GM19452 (cell line): Measurements from ENCODE around the gene DHRS4.
A peak's percentile ranks its signal among the peaks of the same experiment; 100 is the strongest.
"Not testable (repeated sequence)": the region's sequence is repeated elsewhere in the genome, so short reads cannot be mapped to it uniquely, and the experiment has no call there.

Experiments
- ATAC-seq: cut with Tn5 transposase; IDR thresholded peaks from one replicate; pipeline ENCODE4 v1.9.1; 2021; ENCODE audit not compliant: unreplicated experiment

The DHRS4 gene

DNA sequence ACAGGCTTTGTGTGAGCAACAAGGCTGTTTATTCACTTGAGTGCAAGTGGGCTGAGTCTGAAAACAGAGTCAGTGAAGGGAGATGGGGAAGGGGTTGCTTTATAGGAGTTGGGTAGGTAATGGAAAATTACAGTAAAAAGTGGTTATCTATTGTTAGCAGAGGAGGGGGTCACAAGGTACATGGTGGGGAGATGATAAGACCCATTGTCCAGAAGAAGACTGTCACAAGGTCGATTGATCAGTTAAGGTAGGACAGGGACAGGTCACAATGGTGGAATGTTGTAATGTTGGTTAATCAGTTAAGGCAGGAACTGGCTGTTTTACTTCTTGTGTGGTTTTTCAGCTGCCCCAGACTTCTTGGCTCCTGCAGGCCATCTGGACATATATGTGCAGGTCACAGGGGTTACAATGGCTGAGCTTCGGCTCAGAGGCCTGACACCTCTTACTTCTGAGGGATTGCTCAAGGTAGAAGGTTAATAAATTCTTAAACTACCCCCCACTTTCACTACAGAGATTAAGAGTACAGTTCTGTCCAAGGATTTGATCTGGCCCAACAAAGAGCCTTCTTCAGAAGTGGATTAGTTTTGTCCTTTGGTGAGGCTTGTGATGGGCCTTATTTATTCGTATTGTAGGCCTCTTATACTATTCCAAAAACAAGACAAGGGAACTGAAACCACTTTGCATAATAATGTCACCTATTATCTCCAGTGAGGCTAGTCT lies 13.8 kb upstream of the DHRS4 start:
- no peak for ATAC-seq

DNA sequence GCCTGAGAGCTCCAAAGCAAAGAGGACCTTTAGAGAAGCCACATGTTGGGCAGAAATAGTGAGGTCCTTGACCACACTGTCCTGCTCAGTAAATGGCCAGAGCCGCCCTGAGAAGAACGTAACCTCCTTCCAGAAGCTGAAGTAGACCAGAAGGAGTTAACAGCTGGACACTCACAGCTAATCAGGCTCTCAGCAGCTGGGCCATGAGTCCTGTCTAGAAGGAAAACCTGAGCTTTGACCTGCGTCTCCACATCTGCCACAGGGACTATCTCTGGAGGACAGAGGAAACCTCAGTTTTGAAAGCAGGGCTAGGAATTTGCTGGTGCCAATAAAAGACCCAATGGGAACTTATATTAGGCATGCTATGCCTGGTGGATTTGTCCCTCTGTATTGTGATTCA lies 12.3 kb upstream of the DHRS4 start:
- no peak for ATAC-seq

DNA sequence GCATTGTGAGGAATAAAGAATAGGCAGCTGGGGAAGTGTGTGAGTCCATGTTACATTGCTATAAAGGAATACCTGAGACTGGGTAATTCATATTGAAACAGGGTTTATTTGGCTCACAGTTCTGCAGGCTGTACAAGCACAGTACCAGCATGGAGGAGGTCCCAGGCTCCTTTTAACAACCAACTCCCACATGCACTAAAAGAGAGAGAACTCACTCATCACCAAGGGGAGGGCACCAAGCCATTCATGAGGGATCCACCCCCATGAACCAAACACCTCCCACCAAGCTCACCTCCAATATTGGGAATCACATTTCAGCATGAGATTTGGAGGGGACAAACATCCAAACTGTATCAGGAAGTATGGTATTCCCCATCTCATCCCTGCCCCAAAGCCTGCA lies 11.9 kb upstream of the DHRS4 start:
- no peak for ATAC-seq

DNA sequence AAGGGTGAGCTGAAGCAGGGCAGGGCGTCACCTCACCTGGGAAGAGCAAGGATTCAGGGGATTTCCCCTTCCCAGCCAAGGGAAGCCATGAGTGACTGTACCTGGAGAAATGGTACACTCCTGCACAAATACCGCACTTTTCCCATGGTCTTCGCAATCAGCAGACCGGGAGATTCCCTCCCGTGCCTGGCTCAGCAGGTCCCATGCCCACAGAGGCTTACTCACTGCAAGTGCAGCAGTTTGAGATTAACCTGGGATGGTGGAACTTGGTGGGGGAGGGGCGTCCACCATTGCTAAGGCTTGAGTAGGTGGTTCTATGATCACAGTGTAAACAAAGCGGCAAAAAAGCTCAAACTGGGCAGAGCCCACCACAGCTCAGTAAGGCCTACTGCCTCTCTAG lies 11.0 kb upstream of the DHRS4 start:
- no peak for ATAC-seq

DNA sequence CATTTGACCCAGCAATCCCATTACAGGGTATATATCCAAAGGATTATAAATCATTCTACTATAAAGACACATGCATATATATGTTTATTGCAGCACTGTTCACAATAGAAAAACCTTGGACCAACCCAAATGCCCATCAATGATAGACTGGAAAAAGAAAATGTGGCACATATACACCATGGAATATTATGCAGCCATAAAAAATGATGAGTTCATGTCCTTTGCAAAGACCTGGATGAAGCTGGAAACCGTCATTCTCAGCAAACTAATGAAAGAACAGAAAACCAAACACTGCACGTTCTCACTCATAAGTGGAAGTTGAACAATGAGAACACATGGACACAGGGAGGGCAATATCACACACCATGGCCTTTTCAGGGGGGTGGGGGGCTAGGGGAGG lies 4.5 kb upstream of the DHRS4 start:
- not testable (repeated sequence) for ATAC-seq

DNA sequence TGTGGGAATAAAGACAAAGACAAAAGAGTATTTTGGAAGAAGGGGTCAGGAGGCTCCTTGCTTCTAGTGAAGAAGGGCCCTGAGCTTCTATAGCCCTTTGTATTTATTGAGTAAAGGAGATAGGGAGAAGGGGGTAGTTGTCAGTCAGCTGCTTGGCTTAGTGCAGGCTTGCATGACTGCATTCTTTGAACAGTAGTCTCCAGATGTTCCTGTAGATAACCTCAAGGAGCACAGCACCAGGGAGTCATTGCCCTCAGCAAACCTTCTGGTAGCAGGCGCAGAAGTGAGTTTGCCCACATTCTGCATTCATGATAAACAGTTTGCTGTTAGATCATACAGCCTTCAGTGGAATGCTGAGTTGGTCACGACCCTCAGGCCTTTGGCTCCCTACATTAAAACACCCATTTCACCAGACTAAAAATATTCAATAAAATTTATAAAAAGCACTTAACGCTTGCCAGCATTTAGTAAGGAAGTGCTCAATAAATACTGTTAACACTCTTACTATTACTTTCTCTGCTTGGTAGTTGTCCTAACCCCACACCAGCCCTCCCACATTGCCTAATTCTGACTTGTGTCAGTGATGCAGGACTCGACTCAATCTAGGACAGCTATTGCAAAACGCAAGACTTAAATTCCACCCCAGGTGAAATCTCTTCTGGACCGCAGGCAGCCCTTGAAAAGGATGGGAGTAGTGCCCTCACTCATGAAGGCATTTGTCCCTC lies 3.0 kb upstream of the DHRS4 start:
- ATAC-seq = no peak

DNA sequence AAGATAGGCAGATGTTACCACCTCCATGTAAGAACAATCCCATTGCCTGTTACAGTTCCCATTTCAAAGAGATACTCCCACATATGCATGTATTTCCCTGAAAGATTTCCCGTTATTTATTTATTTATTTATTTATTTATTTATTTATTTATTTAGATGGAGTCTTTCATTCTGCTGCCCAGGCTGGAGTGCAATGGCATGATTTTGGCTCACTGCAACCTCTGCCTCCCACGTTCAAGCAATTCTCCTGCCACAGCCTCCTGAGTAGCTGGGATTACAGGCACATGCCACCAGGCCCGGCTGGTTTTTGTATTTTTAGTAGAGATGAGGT lies 2.5 kb upstream of the DHRS4 start:
- ATAC-seq = not testable (repeated sequence)

DNA sequence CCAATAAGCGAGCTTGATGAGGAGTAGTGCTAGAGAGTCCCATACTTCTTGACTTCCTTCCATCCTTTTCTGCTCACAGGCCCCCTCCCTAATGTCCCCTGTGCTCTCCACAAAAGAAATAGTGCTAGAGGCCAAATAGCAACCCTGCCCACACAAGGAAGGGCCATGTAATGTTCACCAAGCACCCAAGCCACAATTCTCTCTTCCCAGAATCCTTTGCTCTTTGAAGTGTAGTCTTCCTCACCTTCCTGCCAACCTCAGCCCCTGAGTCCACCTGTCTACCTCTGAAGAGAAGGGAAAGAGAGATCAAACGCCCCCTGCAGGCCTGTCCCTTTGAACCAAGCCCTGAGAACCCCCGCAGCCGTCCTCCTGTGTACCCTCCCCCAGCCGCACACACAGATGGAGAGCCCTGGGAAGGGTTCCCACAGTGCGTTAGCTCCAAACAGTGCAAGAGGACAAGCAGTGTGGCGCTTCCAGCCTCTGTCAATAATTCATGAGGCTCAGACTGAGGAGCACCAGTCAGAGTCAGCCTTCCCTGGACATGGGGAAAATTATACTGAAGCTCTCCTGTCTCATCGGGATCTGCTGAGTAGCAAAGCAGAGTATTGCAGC lies 1.9 kb upstream of the DHRS4 start:
- ATAC-seq = no peak

DNA sequence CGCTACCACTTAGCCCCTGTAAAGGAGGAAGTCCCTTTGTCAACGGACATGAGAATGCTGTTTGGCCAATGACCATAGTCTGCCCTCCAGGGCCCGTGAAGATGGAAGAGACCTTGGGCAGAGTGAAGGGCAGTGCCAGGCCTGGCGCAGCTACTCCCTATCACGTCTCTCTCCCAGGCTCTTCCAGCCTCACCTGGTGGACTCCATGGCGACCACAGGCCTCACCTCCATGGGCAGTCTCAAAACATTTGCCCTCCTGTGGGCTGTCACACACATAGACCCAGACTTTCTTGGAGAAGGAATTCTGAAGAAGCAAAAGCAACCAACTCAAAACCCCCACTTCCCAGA lies 480 bp upstream of the DHRS4 start:
- not testable (repeated sequence) for ATAC-seq

DNA sequence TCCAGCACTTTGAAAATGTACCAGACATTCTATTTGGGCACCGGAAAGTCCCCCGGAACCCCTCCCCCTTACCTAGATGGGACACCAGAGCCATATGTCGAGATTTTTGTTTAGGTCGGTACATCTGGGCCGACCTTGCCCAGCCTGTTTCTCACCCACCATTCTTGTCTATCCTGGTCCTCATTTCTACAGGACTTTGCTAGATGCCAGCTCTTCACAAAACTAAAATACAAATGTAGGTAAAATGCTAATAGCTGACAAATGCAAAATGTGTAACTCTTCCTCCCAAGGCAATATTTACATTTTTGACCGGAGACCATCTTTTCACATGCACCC lies 677 bp downstream of the DHRS4 start:
- ATAC-seq = peak; percentile 26

DNA sequence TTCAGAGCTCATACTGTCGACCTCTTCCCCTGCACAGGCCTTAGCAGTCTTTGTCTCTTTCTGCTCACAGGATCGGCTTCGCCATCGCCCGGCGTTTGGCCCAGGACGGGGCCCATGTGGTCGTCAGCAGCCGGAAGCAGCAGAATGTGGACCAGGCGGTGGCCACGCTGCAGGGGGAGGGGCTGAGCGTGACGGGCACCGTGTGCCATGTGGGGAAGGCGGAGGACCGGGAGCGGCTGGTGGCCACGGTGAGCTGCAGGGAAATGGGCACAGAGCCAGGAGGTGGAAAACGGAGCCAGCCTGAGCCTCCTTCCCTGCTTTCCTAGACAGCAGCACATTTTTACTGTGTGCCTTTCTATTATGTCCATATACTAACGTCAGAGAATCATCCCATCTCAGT lies 1.4 kb downstream of the DHRS4 start:
- ATAC-seq = not testable (repeated sequence)

DNA sequence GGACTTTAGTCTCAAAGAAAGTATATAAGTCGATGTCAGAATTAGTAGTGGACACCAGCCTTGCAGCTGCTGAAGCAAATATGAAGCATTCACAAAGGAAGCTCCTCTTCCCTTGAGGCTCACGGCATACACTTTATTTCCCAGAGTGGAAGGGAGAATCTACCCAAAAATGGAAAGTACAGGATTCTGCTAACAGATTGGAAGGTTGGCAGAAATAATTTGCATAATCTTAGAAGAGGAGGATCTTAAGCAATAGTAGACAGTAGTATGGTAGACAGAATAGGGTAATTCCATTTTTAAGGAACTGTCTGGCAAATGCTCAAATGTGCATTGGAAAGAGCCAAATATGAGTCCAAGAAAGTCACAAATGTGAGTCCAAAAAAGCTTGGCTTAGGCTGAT lies 2.2 kb downstream of the DHRS4 start:
- ATAC-seq = not testable (repeated sequence)

DNA sequence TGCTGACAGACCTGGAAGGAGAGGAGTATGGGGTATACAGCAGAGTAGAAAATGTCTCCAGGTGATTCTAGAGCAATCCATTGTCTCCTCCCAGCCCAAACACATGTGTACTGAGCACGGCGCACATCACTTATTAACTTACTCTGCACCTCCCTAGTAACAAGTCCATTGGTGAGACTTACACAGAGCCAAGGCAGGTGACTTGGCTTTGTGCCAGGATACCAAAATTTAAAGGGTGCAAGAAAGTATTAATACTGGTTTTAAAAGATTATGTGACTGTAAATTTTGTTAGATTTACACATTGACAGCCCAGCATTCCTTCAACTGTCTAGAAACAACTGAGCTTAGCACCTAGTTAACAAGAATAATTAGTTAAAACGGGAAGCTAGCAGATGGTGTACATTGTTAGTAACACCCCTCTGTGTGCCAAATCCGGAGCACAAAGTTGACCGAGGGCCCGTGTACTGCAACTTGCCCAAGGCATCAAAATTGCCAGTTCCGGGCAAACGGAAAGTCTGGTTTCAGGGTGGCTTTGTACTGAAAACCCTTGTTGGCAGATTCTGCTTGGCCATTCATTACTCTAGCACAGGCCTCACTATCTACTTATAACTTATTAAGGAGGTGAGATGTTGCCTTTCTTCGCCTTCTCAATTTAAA lies 4.5 kb downstream of the DHRS4 start:
- ATAC-seq = not testable (repeated sequence)

DNA sequence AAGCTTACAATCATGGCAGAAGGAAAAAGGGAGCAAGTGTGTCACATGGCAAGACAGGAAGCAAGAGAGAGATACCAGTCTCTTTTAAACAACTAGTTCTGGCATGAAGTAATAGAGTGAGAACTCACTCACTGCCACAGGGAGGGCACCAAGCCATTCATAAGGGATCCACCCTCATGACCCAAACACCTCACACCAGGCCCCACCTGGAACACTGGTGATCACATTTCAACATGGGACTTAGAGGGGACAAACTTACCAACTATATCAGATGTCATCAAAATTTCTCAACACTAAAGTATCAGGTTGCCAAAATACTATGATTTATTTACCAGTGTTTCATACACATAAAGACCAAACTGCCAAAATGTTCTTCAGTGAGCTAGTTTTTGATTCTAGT lies 7.3 kb downstream of the DHRS4 start:
- not testable (repeated sequence) for ATAC-seq

DNA sequence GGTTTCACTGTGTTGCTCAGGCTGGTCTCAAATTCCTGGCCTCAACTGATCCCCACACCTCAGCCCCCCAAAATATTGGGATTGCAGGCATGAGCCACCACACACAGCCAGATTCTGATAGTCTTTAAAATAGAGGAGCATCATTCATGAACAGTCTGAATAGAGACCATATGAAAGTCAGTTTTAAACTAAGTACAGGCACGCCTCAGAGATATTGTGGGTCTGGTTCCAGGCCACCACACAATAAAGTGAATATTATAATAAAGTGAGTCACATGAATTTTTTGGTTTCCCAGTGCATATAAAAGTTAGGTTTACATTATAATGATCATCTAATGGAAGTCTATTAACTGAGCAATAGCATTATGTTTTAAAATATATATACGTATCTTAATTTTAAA lies 8.1 kb downstream of the DHRS4 start:
- ATAC-seq = not testable (repeated sequence)

DNA sequence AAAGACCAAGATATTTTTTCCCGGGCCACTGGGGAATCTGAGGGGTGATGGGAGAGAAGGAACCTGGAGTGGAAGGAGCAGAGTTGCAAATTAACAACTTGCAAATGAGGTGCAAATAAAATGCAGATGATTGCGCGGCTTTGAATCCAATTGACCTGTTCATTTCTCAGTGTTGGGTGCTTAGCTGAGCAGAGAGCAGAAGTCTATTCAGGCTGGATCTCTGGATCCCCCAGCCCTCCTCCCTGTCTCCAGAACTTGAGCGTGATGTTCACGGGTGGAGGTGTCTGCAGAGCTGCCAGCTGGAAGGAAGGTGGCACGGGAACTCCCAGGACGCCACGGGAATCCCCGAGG lies 15.5 kb downstream of the DHRS4 start:
- not testable (repeated sequence) for ATAC-seq

DNA sequence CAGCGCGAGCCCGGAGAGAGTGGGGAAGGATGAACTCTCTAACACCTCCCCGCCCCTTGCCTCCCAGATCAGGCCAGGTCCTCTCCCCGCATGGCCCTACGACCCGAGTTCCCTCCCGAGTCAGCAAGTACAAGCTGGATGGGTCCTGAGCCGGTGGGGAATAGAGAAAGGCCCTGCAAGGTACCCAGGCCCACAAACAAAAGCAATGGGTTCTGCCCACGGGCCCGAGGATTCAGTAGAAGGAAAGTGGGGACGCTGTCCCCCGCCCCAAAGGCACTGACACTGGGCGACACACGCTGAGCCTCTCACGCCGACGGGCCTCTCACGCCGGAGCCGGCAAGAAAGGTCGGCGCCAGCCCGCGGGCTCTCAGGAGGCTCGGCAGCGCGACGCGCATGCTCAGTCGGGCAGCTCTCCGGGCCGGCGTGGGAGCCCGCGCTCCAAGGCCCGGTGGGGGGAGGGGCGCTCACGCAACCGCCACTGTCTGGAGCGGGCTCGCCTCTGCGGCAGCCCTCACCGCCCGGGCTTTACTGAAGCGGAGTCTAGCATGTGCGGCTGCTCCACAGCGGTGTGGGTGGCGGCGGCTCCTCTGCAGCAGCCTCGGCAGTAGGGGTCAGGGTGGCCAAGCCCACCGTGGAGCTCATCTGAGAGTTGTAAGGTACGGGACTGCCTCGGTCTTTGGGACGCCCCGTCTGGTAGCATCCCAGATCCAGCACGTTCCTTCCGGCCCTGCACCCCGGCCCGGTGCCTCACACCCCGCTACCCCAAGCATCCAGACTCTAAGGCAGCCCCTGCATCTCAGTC lies 16.1 kb downstream of the DHRS4 start:
- ATAC-seq = peak; percentile 84

DNA sequence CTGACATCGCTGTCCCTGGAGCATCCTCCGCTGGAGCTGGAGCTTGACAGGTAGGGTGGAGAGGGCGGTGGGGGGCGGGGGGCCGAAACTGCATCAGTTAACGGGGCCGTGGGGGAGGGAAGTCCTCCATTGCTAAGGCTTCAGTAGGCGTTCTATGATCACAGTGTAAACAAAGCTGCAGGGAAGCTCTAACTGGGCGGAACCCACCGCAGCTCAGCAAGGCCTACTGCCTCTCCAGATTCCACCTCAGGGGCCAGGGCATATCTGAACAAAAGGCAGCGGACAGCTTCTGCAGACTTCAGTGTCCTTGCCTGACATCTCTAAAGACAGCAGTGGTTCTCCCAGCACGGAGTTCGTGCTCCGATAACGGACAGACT lies 16.7 kb downstream of the DHRS4 start:
- not testable (repeated sequence) for ATAC-seq

DNA sequence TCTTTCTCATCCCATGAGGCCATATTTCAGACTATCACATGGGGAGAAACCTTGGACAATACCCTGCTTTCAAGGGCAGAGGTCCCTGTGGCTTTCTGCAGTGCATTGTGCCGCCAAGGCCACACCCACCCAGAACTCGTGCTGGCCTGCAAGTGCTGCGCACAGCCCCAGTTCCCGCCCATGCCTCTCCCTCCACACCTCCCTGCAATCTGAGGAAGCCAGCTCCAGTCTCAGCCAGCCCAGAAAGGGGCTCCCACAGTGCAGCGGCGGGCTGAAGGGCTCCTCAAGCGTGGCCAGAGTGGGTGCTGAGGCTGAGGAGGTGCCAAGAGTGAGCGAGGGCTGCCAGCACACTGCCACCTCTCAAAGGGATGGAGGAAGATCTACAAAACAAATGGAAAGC lies 19.6 kb downstream of the DHRS4 start:
- not testable (repeated sequence) for ATAC-seq

DNA sequence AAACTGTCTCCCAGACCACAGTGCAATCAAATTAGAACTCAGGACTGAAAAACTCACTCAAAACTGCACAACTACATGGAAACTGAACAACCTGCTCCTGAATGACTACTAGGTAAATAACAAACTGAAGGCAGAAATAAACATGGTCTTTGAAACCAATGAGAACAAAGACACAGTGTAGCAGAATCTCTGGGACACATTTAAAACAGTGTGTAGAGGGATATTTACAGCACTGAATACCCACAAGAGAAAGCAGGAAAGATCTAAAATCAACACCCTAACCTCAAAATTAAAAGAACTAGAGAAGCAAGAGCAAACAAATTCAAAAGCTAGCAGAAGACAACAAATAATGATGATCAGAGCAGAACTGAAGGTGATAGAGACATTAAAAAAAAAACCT lies 20.5 kb downstream of the DHRS4 start:
- ATAC-seq = not testable (repeated sequence)

DNA sequence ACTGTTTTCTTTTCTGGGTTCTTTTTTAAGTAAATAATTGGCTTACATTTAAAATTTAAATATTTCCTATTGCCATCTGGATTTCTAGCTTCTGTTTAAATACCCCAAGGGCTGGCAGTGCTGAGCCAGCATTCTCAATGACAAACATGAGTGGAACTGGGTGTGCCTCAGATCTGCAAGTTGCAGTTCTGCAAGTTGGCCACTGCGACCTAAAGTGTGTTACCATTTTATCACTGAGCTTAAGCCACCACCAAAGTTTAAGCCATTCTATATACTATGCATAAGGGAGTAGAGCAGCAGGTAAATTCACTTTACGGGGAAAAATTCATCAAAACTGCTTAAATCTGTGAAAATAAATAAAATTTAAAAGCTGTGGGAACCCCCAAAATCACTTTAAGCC lies 23.6 kb downstream of the DHRS4 start:
- not testable (repeated sequence) for ATAC-seq
